ENCODE results near the gene ZNF189. TPM values are rescaled to one million over a fixed set of nuclear protein-coding genes. Genes with fewer than 3 reads are reported as not detected.
"Not testable (repeated sequence)": the region's sequence is repeated elsewhere in the genome, so short reads cannot be mapped to it uniquely, and the experiment has no call there.

Gene ZNF189
- total RNA-seq, 1 experiment from 2014 or later = 11.0 TPM

- in situ Hi-C loops (cut with HindIII; ENCODE audit: low pct_unique_long_range_greater_than_20kb, low sequenced_read_pairs) = no loop called here
- no peak for DNase-seq (ENCODE audit: low read depth)
Measured at GRCh38 chr9:101372327-101373118, 26.1 kb upstream of the ZNF189 start.

GRCh38 chr9:101375546-101375945, 23.1 kb upstream of the ZNF189 start:
- DNase-seq (ENCODE audit: low read depth) = no peak
- in situ Hi-C loops (cut with HindIII; ENCODE audit: low pct_unique_long_range_greater_than_20kb, low sequenced_read_pairs) = no loop called here

- in situ Hi-C loops (cut with HindIII; ENCODE audit: low pct_unique_long_range_greater_than_20kb, low sequenced_read_pairs) = no loop called here
- DNase-seq (ENCODE audit: low read depth) = no peak
Measured at GRCh38 chr9:101376111-101376848, 22.4 kb upstream of the ZNF189 start.

- in situ Hi-C loops (cut with HindIII; ENCODE audit: low pct_unique_long_range_greater_than_20kb, low sequenced_read_pairs) = no loop called here
Measured at GRCh38 chr9:101380295-101380694, 18.4 kb upstream of the ZNF189 start.

GRCh38 chr9:101381118-101381517, 17.5 kb upstream of the ZNF189 start:
- in situ Hi-C loops (cut with HindIII; ENCODE audit: low pct_unique_long_range_greater_than_20kb, low sequenced_read_pairs) = no loop called here
- no peak for DNase-seq (ENCODE audit: low read depth)

More at GRCh38 chr9:101380295-101380694, 18.4 kb upstream of the ZNF189 start:
- no peak for DNase-seq (ENCODE audit: low read depth)

GRCh38 chr9:101381833-101382342, 16.8 kb upstream of the ZNF189 start:
- DNase-seq (ENCODE audit: low read depth) = no peak
- in situ Hi-C loops (cut with HindIII; ENCODE audit: low pct_unique_long_range_greater_than_20kb, low sequenced_read_pairs) = no loop called here

GRCh38 chr9:101383361-101383760, 15.3 kb upstream of the ZNF189 start:
- no peak for DNase-seq (ENCODE audit: low read depth)
- in situ Hi-C loops (cut with HindIII; ENCODE audit: low pct_unique_long_range_greater_than_20kb, low sequenced_read_pairs) = no loop called here

GRCh38 chr9:101384873-101385536, 13.6 kb upstream of the ZNF189 start, which contains the start of gene BAAT:
BAAT (minus strand) TSS chr9:101385006; CDS start chr9:101371404, 13,602 bp downstream.
- DNase-seq (ENCODE audit: low read depth); in situ Hi-C loops (cut with HindIII; ENCODE audit: low pct_unique_long_range_greater_than_20kb, low sequenced_read_pairs): not testable (repeated sequence)

GRCh38 chr9:101387871-101388506, 10.7 kb upstream of the ZNF189 start:
- DNase-seq (ENCODE audit: low read depth) = no peak
- in situ Hi-C loops (cut with HindIII; ENCODE audit: low pct_unique_long_range_greater_than_20kb, low sequenced_read_pairs) = no loop called here

GRCh38 chr9:101388507-101388993, 10.1 kb upstream of the ZNF189 start:
- DNase-seq (ENCODE audit: low read depth) = no peak

GRCh38 chr9:101393135-101393534, 5.5 kb upstream of the ZNF189 start:
- DNase-seq (ENCODE audit: low read depth) = no peak
- in situ Hi-C loops (cut with HindIII; ENCODE audit: low pct_unique_long_range_greater_than_20kb, low sequenced_read_pairs) = no loop called here

More at GRCh38 chr9:101388507-101388993, 10.1 kb upstream of the ZNF189 start:
- in situ Hi-C loops (cut with HindIII; ENCODE audit: low pct_unique_long_range_greater_than_20kb, low sequenced_read_pairs) = no loop called here

GRCh38 chr9:101394687-101395086, 4.0 kb upstream of the ZNF189 start:
- in situ Hi-C loops (cut with HindIII; ENCODE audit: low pct_unique_long_range_greater_than_20kb, low sequenced_read_pairs) = no loop called here
- no peak for DNase-seq (ENCODE audit: low read depth)

- DNase-seq (ENCODE audit: low read depth) = no peak
- in situ Hi-C loops (cut with HindIII; ENCODE audit: low pct_unique_long_range_greater_than_20kb, low sequenced_read_pairs) = no loop called here
Measured at GRCh38 chr9:101397746-101398067, 944 bp upstream of the ZNF189 start.

GRCh38 chr9:101398930-101399642, 435 bp downstream of the ZNF189 start:
- peak; percentile 9 for DNase-seq (ENCODE audit: low read depth)
- in situ Hi-C loops (cut with HindIII; ENCODE audit: low pct_unique_long_range_greater_than_20kb, low sequenced_read_pairs) = no loop called here

- no peak for DNase-seq (ENCODE audit: low read depth)
- in situ Hi-C loops (cut with HindIII; ENCODE audit: low pct_unique_long_range_greater_than_20kb, low sequenced_read_pairs) = no loop called here
Measured at GRCh38 chr9:101399643-101399970, 956 bp downstream of the ZNF189 start.

GRCh38 chr9:101400120-101400519, 1.5 kb downstream of the ZNF189 start:
- no peak for DNase-seq (ENCODE audit: low read depth)
- in situ Hi-C loops (cut with HindIII; ENCODE audit: low pct_unique_long_range_greater_than_20kb, low sequenced_read_pairs) = no loop called here

GRCh38 chr9:101403516-101404285, 5.0 kb downstream of the ZNF189 start:
- no peak for DNase-seq (ENCODE audit: low read depth)
- in situ Hi-C loops (cut with HindIII; ENCODE audit: low pct_unique_long_range_greater_than_20kb, low sequenced_read_pairs) = no loop called here

Measured in Caki2 (cell line).